ENCODE data around the gene LRPAP1.
"Not testable (repeated sequence)": the region's sequence is repeated elsewhere in the genome, so short reads cannot be mapped to it uniquely, and the experiment has no call there.

DNA sequence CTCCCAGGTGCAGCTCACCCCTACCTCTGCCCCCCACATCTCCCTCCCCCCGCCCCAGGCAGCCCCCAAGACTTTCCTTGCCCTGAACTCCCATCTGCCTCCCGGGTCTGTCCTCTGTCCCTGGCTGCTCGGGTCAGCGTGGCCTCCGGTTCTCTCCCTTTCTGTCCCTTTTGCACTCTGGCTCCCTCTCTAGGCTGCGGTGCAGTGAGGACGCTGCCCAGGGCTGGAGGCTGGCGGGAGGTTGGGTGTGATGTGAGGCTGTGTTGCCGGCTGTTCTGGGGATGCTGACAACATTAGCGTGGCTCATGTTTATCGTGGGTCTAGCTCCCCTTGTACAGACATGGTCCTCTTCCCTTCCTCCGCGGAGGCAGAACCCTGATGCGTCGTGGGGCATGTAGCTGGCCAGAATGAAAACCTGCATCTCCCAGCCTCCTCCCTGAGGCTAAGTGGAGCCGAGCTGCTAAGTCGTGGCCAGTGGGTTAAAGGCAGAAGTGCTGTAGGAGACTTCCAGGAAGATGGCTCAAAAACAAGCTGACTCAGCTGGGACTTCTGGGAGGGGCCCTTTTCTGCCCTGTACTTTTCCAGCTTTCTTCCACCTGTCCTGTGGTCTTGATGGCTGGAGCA is 24.1 kb upstream of the LRPAP1 start:
- TF ChIP-seq, protein P1, sequence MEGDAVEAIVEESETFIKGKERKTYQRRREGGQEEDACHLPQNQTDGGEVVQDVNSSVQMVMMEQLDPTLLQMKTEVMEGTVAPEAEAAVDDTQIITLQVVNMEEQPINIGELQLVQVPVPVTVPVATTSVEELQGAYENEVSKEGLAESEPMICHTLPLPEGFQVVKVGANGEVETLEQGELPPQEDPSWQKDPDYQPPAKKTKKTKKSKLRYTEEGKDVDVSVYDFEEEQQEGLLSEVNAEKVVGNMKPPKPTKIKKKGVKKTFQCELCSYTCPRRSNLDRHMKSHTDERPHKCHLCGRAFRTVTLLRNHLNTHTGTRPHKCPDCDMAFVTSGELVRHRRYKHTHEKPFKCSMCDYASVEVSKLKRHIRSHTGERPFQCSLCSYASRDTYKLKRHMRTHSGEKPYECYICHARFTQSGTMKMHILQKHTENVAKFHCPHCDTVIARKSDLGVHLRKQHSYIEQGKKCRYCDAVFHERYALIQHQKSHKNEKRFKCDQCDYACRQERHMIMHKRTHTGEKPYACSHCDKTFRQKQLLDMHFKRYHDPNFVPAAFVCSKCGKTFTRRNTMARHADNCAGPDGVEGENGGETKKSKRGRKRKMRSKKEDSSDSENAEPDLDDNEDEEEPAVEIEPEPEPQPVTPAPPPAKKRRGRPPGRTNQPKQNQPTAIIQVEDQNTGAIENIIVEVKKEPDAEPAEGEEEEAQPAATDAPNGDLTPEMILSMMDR (IDR thresholded peaks at IDR 0.05), result not testable (repeated sequence)
- not testable (repeated sequence) for TF ChIP-seq POLR2AphosphoS5 (IDR thresholded peaks at IDR 0.05)

Data from stomach (tissue), 4 donors.